ENCODE results near the gene OR5AR1. TPM values are rescaled to one million over a fixed set of nuclear protein-coding genes. Genes with fewer than 3 reads are reported as not detected.

OR5AR1 gene
- total RNA-seq, 1 experiment from 2014 or later, result not detected

DNA sequence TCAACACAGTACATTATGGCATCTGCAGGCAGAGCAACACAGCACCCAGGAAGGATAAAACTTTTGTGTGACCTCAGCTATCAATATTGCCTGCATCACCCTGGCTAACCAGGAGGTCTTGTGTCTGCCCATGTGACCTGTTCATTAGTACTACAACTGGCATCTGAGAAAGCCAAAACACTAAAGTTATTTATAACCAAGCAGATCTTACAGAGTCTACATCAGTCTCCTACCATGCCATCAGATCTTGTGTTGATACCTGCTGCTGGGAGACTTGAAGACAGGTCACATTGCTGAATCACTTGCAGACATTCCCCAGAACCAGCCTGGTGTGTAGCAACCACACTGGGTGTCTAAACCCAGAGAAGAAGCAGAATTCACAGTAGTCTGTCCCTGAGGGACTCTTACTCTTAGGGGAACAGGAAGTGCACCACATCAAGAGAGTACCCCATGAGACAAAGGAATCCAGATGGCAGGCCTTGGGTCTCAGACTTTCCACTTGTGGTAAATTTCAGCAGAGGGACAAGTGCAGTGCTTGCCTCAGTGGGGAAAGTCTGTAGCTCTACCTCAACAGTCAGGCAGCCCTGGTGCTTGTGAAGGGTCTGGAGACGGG, 42.4 kb downstream of the OR5AR1 start:
- no TSS peak for BruUV-seq (replicated peaks)
- Histone ChIP-seq H3K27me3 (ENCODE audit: control insufficient read depth, insufficient read depth, low read length) (no peaks in the 10 kb centered on the region), H3K36me3 (ENCODE audit: control insufficient read depth, insufficient read depth, low read length) (no peaks in the 10 kb centered on the region), H3K27ac (ENCODE audit: low read length) (no peak overlapping the region), H3K4me1 (ENCODE audit: control insufficient read depth, insufficient read depth, low read length) (no peaks in the 10 kb centered on the region), H3K9me3 (ENCODE audit: control insufficient read depth, insufficient read depth, low read depth, low read length) (no peaks in the 10 kb centered on the region), H3K4me3 (ENCODE audit: low read depth in 2 of 2, low read length in 2 of 2) (no peak overlapping the region)
- ATAC-seq (no peak), DNase-seq (ENCODE audit: low read depth, low spot score) (no peak)
- in situ Hi-C loops (cut with HindIII; ENCODE audit: low pct_unique_long_range_greater_than_20kb, low sequenced_read_pairs), result no loop called here
- ChIA-PET POLR2A (no interaction called here), CTCF (no interaction called here)
- TF ChIP-seq, protein P1, sequence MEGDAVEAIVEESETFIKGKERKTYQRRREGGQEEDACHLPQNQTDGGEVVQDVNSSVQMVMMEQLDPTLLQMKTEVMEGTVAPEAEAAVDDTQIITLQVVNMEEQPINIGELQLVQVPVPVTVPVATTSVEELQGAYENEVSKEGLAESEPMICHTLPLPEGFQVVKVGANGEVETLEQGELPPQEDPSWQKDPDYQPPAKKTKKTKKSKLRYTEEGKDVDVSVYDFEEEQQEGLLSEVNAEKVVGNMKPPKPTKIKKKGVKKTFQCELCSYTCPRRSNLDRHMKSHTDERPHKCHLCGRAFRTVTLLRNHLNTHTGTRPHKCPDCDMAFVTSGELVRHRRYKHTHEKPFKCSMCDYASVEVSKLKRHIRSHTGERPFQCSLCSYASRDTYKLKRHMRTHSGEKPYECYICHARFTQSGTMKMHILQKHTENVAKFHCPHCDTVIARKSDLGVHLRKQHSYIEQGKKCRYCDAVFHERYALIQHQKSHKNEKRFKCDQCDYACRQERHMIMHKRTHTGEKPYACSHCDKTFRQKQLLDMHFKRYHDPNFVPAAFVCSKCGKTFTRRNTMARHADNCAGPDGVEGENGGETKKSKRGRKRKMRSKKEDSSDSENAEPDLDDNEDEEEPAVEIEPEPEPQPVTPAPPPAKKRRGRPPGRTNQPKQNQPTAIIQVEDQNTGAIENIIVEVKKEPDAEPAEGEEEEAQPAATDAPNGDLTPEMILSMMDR (IDR thresholded peaks at IDR 0.05), result no peak
- TF ChIP-seq POLR2AphosphoS5 (IDR thresholded peaks at IDR 0.05; ENCODE audit: low read depth, low read length) (no peak), SIN3A (IDR thresholded peaks at IDR 0.05; ENCODE audit: borderline replicate concordance, insufficient read depth, low read depth, low read length) (no peak), TCF7L2 (IDR thresholded peaks at IDR 0.05; ENCODE audit: low read depth, low read length) (no peak)
- intact Hi-C loops (cut with micrococcal nuclease; ENCODE audit: unreplicated experiment), result no loop called here

DNA sequence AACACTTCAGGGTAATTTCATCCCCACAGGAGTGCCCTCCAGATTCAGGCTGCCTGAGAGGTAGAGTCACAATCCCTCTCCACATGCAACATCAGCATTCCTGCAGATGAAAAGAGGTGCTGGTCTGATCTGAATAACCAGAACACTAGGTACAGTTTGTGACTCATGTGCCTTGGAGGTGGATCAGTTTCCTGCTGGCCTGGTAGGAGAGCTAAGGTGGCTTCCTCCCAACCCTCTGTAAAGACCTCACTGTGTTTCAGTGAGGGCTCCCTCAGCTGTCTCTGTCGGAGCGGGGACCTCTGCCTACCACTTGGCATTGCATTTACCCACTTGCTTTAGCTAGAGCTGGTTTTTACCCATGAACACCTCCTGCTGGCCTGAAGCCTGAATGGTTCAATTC, 43.0 kb downstream of the OR5AR1 start:
- Histone ChIP-seq H3K36me3 (ENCODE audit: control insufficient read depth, insufficient read depth, low read length) (no peaks in the 10 kb centered on the region), H3K4me1 (ENCODE audit: control insufficient read depth, insufficient read depth, low read length) (no peaks in the 10 kb centered on the region), H3K27ac (ENCODE audit: low read length) (no peak overlapping the region), H3K9me3 (ENCODE audit: control insufficient read depth, insufficient read depth, low read depth, low read length) (no peaks in the 10 kb centered on the region), H3K4me3 (ENCODE audit: low read depth in 2 of 2, low read length in 2 of 2) (no peak overlapping the region), H3K27me3 (ENCODE audit: control insufficient read depth, insufficient read depth, low read length) (no peaks in the 10 kb centered on the region)
- POLR2A ChIA-PET, result no interaction called here
- intact Hi-C loops (cut with micrococcal nuclease; ENCODE audit: unreplicated experiment) (no loop called here), in situ Hi-C loops (cut with HindIII; ENCODE audit: low pct_unique_long_range_greater_than_20kb, low sequenced_read_pairs) (no loop called here)
- CTCF ChIA-PET, result no interaction called here
- no TSS peak for BruUV-seq (replicated peaks)
- no peak for DNase-seq (ENCODE audit: low read depth, low spot score)
- ATAC-seq, result no peak
- TF ChIP-seq SIN3A (IDR thresholded peaks at IDR 0.05; ENCODE audit: borderline replicate concordance, insufficient read depth, low read depth, low read length), result no peak
- TF ChIP-seq, protein P2, sequence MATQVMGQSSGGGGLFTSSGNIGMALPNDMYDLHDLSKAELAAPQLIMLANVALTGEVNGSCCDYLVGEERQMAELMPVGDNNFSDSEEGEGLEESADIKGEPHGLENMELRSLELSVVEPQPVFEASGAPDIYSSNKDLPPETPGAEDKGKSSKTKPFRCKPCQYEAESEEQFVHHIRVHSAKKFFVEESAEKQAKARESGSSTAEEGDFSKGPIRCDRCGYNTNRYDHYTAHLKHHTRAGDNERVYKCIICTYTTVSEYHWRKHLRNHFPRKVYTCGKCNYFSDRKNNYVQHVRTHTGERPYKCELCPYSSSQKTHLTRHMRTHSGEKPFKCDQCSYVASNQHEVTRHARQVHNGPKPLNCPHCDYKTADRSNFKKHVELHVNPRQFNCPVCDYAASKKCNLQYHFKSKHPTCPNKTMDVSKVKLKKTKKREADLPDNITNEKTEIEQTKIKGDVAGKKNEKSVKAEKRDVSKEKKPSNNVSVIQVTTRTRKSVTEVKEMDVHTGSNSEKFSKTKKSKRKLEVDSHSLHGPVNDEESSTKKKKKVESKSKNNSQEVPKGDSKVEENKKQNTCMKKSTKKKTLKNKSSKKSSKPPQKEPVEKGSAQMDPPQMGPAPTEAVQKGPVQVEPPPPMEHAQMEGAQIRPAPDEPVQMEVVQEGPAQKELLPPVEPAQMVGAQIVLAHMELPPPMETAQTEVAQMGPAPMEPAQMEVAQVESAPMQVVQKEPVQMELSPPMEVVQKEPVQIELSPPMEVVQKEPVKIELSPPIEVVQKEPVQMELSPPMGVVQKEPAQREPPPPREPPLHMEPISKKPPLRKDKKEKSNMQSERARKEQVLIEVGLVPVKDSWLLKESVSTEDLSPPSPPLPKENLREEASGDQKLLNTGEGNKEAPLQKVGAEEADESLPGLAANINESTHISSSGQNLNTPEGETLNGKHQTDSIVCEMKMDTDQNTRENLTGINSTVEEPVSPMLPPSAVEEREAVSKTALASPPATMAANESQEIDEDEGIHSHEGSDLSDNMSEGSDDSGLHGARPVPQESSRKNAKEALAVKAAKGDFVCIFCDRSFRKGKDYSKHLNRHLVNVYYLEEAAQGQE (IDR thresholded peaks at IDR 0.05; ENCODE audit: insufficient read depth in 1 of 2, low read depth in 2 of 2, low read length in 1 of 2), result no peak
- TF ChIP-seq TCF7L2 (IDR thresholded peaks at IDR 0.05; ENCODE audit: low read depth, low read length), result no peak
- no peak for TF ChIP-seq POLR2AphosphoS5 (IDR thresholded peaks at IDR 0.05; ENCODE audit: low read depth, low read length)
- TF ChIP-seq, protein P1 (IDR thresholded peaks at IDR 0.05), result no peak

Data from Panc1 (cell line).